HG03097 (cell line): ENCODE results near the gene JMJD1C.
"Not testable (repeated sequence)": the region's sequence is repeated elsewhere in the genome, so short reads cannot be mapped to it uniquely, and the experiment has no call there.

Experiments used
- ATAC-seq: cut with Tn5 transposase; IDR thresholded peaks from one replicate; pipeline ENCODE4 v1.9.1; 2021; ENCODE audit not compliant: unreplicated experiment, low FRiP score

The JMJD1C gene

DNA sequence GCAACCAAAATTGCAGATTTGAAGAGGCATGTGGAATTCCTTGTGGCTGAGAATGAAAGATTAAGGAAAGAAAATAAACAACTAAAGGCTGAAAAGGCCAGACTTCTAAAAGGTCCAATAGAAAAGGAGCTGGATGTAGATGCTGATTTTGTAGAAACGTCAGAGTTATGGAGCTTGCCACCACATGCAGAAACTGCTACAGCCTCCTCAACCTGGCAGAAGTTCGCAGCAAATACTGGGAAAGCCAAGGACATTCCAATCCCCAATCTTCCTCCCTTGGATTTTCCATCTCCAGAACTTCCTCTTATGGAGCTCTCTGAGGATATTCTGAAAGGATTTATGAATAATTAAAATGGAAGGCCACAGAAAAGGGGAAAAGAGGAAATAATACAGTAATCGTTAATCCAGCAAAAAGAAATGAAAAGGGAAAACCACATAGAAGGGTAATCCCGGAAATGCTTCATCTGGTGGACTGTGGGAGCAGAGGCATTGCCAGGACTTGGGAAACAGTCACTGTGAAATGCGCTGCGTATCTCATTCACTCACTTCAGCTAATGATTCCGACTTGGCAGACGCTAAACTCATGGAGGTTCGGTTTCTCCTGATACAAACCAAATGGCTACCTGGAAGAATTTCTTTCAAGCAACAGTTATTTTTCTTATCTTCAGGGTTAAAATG is 311.8 kb downstream of the JMJD1C start:
- ATAC-seq, result not testable (repeated sequence)

DNA sequence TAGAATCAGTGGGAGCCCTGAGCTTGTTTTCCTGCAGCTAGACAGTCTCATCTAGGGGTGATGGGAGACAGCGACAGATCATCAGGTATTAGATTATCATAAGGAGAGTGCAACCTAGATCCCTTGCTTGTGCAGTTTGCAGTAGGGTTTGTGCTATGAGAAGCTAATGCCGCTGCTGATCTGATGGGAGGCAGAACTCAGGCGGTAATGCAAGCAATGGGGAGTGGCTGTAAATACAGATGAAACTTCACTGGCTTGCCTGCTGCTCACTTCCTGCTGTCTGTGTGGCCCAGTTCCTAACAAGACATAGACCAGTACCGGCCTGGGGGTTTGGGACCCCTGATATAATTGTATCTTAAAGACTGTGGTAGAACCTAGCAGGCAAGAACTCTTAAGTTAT is 315.0 kb downstream of the JMJD1C start:
- ATAC-seq, result no peak

DNA sequence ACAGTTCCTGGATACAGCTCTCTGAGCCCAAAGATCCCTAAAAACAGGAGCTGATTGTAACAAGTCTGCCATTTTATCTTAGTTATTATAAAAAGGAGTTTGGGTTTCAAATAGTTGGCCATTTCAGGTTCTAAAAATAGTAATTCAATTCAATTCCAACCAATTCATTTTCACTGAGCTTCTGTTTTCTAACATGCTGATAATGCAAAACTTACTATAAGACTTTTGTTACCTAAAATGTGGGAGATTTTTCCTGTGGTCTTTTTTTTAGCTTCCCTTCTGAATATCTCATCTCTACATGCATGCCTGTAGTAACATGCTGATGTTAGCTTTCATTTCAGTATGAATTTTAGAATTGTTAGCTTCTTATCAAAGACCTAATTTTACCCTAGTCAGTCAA is 319.3 kb downstream of the JMJD1C start:
- no peak for ATAC-seq

DNA sequence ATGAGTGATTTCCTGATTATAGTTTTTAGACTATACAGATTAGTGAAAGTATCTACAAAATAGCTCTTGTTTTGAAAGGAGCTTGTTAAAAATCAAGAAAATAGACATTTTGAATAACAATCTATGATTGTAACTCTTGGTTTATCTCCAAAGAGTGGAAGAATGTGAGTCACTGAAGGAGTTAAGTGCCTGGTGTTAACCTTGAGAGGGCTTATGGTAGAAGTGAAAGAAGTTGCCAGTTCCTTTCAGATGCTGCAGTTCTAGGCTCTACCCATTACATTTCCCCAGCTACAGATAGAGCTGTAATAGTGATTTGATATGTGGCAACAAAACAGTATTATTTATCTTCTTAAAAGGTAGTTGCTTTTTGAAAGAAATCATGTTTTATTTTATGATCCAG is 320.0 kb downstream of the JMJD1C start:
- no peak for ATAC-seq

DNA sequence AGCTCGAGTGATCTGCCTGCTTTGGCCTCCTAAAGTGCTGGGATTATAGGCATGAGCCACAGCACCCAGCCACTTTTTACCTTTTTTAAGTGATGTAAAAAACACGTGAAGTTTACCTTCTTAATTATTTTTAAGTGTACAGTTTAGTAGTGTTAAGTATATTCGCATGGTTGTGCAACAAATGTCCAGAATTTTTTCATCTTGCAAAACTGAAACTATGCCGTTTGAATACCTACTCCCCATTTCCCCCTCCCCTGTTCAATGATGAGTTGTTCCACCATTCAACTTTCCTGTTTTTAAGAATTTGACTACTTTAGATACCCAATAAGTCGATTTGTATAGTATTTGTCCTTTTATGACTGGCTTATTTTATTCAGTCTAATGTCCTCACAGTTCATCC is 321.8 kb downstream of the JMJD1C start:
- ATAC-seq, result no peak

DNA sequence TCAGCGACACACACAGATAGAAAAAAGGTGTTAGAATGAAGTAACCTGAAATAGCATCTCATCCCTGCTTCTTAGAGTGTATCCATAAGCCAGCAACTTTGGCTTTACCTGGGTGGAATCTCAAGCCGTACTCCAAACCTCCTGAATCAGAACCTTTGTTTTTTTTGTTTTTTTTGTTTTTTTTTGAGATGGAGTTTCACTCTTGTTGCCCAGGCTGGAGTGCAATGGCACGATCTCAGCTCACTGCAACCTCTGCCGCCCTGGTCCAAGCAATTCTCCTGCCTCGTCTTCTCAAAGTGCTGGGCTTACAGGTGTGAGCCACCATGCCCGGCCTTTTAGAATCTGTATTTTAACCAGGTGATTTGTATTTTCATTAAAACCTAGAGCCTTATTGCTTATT is 323.6 kb downstream of the JMJD1C start:
- ATAC-seq, result no peak

DNA sequence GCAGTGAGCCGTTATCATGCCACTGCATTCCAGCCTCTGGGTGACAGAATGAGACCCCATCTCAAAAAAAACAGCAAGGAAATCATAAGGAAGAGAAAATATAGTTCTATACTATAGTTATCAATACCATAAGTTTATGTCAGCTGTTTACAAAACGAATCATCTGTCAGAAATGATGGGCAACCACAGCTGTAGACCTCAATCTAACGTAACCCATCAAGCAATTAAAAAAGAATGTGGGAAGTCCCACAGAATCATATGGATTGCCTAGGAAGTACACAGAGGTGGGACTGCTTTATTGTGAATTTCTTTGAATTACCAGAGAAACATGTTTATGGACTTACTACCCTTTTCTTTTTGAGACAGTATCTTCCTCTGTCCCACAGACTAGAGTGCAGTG is 325.7 kb downstream of the JMJD1C start:
- ATAC-seq, result no peak

DNA sequence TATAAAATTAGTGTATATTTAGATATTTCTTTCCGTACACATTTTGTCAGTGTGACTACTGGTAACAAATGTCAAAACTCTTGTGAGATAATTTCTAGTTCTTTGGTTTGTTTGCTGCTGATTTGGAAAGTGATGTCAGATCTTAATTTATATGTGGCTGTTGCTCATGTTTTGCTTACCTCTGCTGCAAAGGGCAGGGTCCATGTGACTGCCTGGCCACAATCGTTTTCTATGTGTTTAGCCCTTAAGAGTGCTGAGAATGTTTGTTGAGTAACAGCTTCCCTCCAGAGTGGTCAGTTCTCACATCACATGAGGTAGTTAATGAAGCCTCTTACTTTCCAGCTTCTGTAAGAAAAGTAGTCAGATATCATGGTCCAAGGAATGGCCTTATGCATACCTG is 328.5 kb downstream of the JMJD1C start:
- no peak for ATAC-seq

DNA sequence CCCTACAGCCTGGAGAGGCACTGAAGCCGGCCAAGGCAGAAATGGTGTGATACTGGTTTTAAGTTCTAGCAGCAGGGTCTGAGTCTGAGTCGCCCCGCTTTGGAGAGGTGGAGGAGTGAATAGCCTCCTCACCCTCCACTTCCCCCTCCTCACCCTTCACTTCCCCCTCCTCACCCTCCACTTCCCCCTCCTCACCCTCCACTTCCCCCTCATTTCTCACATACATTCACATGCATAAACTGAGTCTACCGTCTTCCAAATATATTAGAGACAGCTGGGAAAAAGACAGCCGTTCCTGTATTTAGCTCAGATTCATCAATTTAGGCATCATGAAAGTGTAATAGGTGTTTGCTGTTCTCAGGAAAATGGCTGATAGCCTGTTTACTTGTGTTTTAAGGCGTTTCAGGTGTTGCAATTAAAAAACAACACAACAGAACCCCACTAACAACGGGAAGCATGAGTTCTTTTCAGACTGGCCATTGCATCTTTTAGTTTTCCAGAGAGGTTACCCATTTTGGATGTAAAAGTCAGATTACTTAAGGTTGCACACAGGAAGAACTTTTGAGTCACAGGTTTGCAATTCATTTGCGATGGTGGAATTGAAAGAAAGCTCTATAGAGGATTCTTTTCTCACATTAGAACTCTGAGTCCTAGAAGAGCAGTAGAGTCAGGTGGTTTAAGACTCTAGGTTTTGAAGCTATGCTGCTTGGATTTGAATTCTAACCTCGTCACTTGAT is 331.8 kb downstream of the JMJD1C start:
- no peak for ATAC-seq

DNA sequence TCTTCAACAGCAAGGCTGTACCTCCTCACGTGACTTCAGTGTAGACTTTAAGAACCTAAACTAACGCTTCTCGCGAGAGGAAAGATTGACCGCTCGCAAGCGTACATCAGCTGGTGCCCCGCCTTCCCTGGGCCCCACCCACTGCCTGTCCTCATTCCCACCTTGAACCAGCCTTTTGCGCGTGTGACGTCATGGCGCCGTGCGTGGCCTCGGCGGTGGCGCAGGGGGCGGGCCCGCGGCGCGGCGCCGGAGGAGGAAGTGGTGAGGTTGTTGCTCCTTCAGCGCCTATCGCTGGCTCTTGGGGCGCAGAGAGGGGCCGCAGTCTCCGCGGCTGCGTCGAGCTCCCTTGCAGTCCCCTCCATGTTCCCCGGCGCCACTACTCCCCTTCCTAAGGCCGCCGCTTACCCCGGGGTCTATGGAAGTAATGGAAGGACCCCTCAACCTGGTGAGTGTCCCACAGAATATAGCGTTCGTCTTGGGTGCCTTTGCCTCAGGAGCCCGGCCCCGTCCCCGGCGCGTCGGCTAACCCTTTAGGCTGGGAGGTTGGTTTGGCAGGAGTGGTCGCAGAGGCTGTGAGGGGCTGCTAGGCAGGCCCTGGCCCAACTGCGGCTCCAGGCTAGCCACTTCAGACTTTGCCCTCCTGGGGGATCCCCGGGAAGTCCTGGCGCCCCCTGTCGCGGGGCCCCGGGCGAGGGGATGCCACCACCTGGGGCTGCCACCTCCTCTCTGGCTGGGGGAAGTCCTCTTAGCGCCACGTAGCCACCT is 332.5 kb downstream of the JMJD1C start, which contains the start of gene NRBF2:
Gene NRBF2, plus strand, starts transcription at position 273 of the 765 bp plus-strand sequence. Its CDS starts 143 bp downstream, at position 416.
- peak; percentile 99 for ATAC-seq

DNA sequence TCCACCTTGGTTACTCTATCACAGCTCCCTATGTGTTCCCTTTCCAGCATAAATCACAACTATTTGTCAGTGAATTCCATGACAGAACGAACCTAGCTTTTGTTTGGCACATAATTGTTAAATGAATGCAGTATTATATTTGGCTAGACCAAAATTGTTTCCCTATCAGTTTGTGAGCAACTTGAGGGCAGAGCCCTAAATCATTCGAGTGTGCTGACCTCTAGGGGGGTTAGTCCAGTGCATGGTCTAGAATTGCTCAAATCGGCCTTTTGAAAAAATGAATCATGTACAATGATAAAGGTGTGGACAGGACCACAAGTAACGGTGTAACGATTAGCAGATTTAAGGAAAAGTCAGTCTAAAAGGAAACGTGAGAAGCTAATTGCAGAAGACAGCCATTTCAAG is 333.1 kb downstream of the JMJD1C start:
- peak; percentile 2 for ATAC-seq

DNA sequence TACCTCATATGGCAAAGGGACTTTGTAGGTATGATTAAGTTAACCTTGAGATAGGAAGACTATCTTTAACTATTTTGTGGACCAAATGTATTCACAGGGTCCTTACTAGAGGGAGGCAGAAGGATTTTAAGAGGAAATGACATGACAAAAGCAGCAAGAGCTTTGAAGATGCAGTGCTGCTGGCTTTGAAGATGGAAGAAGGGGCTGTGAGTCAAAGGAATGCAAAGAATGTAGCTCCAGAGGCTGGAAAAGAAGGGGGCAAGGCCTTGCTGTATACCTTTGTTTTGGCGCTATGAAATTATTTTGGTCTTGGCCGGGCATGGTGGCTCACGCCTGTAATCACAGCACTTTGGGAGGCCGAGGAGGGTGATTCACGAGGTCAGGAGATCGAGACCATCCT is 335.9 kb downstream of the JMJD1C start:
- ATAC-seq, result no peak

DNA sequence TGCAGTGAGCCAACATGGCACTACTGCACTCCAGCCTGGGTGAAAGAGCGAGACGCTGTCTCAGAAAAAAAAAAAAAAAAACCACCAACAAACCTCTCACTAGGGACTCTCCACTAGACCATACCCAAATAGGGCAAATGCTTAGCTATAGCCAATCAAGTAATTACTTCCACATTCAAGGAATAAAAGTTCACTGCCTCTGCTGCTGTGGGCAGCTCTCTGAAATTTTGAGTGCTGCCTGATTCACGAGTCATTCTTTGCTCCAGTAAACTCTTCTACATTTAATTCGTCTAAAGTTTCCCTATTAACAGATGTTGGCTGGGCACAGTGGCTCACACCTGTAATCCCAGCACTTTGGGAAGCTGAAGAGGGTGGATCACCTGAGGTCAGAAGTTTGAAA is 337.3 kb downstream of the JMJD1C start:
- no peak for ATAC-seq

DNA sequence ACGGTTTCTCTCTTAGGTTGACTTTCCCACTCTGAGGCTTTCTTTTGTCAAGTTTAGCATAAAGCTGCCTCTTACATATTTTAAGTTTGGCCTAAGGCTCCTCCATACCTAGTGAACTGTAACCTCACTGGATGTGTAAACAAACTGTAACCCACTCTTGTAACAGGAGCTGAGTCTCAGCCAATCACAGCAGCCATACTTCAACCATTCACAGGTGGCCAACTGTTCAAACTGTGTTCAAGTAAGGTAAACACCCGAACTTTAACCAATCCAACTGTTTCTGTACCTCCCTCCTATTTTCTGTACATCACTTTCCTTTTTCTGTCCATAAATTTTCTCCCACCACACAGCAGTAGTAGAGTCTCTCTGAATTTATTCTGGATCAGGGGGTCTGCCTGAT is 340.3 kb downstream of the JMJD1C start:
- no peak for ATAC-seq

DNA sequence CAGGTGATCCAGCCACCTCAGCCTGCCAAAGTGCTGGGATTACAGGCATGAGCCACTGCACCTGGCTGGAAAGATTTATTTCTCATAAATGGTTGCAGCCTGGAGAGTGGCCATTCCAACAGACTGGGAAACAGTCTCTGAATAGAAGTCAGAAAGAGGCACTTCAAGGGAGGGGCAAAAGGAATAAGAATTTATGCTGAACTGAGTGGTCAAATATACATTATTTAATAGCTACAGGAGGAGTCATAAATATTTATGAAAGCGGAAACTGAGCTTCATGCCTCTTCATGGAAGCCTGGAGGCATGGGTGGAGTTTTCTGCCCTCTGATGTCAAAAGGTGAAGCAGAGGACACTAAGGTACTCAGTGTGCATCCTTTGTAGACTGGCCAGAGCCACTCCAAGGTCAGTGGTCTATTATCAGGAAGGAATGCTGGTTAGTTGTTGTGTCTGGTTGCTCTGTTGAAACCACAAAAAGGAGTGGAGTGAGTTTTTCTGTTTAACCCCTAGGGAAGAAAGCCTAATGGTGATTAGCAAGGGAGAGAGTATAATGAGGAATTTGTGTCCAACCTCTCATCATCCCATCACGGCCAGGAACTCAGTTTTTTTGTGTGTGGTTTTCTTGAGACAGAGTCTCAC is 341.9 kb downstream of the JMJD1C start:
- ATAC-seq, result no peak

DNA sequence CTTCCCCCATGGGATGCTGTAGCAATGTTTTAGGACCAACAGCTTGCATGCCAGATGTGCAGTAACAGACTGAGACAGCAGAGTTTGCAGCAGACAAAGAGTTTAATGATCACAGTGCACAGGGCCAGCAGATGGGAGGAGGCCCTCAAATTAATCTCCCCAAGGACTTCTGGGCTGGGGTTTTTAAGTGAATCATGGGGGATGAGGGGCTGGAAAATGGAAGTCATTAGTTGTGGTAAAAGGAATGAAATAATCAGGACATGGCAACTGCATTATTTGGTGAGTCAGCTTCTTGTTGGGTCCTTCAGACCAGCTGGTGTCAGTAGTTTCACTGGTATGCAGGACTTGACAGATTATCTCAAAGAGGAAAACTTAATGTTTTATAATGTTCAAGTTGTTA is 345.2 kb downstream of the JMJD1C start:
- ATAC-seq, result no peak

DNA sequence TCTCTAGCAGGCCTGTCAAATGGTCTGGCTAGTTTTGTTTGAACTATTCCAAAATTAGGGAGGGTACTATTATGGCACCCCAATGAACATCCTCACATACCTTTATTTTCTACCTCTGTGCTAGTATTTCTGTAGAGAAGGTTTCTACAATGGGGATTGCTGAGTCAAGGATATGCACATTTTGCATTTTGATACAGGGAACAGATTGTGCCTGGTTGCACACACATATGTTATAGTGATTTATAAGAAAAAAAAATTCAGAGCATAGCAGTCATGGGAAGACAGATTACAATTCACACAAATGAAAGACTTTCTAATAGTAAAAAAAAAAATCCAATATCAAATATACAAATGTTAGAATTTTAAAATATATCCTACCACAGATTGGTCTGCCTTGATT is 346.7 kb downstream of the JMJD1C start:
- ATAC-seq, result no peak
